ENCODE results near the gene PRRG1. TPM values are rescaled to one million over a fixed set of nuclear protein-coding genes. Genes with fewer than 3 reads are reported as not detected.
"Not testable (repeated sequence)": the region's sequence is repeated elsewhere in the genome, so short reads cannot be mapped to it uniquely, and the experiment has no call there.

Gene PRRG1
- total and polyA plus RNA-seq, 12 donors: 3.0 to 15.9 (median 10.7) TPM

DNA sequence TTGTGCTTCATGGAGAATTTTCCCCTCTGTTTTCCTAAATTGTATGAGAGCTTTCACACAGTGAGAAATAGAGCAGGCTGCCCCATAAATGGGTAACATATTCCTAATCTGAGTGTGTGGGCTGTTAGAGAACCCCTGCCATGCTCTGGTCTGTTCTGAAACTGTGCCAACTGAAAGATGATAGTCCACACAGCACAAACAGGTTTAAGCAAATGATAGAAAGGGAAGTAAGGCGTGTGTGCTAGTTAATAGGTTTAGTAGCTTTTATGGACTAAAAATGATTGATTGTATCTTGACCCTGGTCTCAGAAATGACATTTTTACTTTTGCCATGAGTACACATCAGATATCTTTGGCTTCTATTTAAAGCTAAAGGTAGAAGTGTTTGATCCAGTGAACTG is 106.2 kb downstream of the PRRG1 start:
- Histone ChIP-seq H3K36me3 (peaks cover 0 to 7% (median 0%) of the 10 kb centered on the region in 9 donors), H3K27ac (no peak overlapping the region), H3K4me1 (no peaks in the 10 kb centered on the region), H3K9me3 (no peaks in the 10 kb centered on the region), H3K4me3 (no peak overlapping the region), H3K27me3 (no peaks in the 10 kb centered on the region)
- no peak for DNase-seq
- TF ChIP-seq, protein P1, sequence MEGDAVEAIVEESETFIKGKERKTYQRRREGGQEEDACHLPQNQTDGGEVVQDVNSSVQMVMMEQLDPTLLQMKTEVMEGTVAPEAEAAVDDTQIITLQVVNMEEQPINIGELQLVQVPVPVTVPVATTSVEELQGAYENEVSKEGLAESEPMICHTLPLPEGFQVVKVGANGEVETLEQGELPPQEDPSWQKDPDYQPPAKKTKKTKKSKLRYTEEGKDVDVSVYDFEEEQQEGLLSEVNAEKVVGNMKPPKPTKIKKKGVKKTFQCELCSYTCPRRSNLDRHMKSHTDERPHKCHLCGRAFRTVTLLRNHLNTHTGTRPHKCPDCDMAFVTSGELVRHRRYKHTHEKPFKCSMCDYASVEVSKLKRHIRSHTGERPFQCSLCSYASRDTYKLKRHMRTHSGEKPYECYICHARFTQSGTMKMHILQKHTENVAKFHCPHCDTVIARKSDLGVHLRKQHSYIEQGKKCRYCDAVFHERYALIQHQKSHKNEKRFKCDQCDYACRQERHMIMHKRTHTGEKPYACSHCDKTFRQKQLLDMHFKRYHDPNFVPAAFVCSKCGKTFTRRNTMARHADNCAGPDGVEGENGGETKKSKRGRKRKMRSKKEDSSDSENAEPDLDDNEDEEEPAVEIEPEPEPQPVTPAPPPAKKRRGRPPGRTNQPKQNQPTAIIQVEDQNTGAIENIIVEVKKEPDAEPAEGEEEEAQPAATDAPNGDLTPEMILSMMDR (IDR thresholded peaks at IDR 0.05): no peak
- intact Hi-C loops (cut with DNase I): no loop called here
- 82 to 100% methylated on average over 1 of the region's 1 CpG for WGBS, 2 donors
- ATAC-seq: no peak

DNA sequence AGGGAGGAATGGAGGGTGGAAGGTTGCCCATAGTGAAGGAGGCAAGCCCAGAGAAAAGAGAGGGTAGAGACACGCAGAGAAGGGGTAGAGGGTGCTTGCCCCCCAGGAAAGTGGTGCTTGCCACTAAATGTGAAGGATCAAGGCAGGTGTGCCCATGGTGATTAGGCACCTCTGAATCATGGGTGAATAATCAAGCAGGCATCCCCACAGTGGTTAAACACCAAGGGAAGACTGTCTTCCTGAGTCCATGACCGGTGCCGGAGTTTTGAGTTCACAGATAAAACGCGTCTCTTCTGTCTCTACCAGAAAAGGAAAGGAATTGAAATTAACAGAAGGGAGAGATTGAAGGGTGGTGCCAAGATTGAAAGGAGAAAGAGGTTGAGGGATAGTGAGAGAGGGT is 111.1 kb downstream of the PRRG1 start:
- H3K27me3 ChIP-seq; ATAC-seq; H3K36me3 ChIP-seq; H3K4me3 ChIP-seq; intact Hi-C loops (cut with DNase I); DNase-seq; H3K27ac ChIP-seq; H3K4me1 ChIP-seq; H3K9me3 ChIP-seq: not testable (repeated sequence)
- WGBS, 2 donors: 92 to 95% methylated on average over 5 of the region's 5 CpGs

DNA sequence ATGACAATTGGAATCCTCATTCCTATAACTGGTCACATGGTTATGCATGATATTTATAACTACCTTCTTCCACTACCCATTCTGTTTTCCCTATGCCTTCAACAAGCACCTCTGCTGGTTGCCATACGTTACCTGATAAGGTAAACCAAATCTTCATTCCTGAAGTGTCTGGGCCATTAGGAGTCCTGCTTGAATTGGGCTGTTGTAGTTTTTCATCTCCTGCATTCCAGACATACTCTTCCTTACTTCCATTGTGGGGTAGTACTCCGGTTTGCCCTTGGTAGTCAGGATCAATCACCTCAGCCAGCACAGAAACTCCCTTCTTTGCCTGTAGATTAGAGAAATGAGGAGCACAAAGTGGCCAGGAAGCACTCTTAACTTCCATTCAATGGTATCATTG is 113.2 kb downstream of the PRRG1 start:
- no peak overlapping the region for H3K27ac ChIP-seq
- ATAC-seq (no peak), DNase-seq (no peak)
- WGBS, 2 donors: 86 to 93% methylated on average over 2 of the region's 2 CpGs
- H3K4me3 ChIP-seq: no peak overlapping the region
- H3K27me3 ChIP-seq: peaks cover 0 to 9% (median 0%) of the 10 kb centered on the region in 7 donors
- no peaks in the 10 kb centered on the region for H3K36me3 ChIP-seq
- intact Hi-C loops (cut with DNase I): no loop called here
- no peaks in the 10 kb centered on the region for H3K9me3 ChIP-seq
- H3K4me1 ChIP-seq: peaks cover 0 to 3% (median 0%) of the 10 kb centered on the region in 9 donors
- TF ChIP-seq, protein P1 (IDR thresholded peaks at IDR 0.05): no peak

DNA sequence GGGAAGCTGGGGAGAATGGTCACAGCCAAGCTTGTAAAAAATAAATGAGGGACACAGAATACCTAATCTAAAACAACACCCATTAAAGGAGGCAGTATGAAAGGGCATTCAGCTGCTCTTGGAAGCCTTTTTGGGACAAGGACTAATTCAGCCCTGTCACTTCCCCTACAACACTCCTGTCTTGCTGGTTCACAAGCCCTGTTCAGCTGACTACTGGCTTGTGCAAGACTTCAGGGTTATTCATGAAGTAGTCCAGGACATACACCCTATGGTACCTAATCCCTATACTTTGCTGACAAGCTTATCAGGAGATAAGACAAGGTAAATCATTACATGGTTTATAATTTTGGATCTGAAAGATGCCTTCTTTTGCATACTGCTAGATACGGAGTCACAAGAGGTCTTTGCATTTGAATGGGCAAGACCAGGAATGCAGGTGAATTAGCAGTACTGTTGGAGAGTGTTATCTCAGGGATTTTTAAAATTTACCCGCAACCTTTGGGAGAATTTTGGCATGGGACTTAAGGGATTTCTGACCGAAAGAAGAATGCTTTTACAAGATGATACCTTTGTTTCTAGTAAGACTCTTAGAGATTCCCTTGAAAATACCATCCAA is 119.1 kb downstream of the PRRG1 start:
- TF ChIP-seq, protein P1 (IDR thresholded peaks at IDR 0.05): no peak
- 96 to 99% methylated on average over 3 of the region's 3 CpGs for WGBS, 2 donors
- intact Hi-C loops (cut with DNase I): no loop called here
- no peak overlapping the region for H3K27ac ChIP-seq
- H3K36me3 ChIP-seq: no peaks in the 10 kb centered on the region
- DNase-seq: no peak
- H3K27me3 ChIP-seq: no peaks in the 10 kb centered on the region
- H3K4me3 ChIP-seq: no peak overlapping the region
- no peaks in the 10 kb centered on the region for H3K9me3 ChIP-seq
- ATAC-seq: no peak
- no peaks in the 10 kb centered on the region for H3K4me1 ChIP-seq

DNA sequence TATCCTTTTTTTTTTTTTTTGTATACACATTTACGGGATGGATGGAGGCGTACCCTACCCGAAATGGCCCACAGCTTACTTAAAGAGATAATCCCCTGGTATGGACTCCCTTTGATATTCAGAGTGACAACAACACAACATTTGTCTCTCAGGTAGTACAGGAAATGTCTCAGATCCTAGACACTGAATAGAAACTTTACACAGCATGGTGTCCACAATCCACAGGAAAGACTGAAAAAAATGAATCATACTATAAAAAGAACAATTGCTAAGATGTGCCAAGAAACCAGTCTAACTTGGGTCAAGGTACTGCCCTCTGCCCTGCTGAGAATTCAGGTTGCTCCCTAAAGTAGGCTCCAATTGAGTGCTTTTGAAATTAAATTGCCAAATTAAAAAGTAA is 121.5 kb downstream of the PRRG1 start:
- H3K9me3 ChIP-seq: no peaks in the 10 kb centered on the region
- TF ChIP-seq, protein P1 (IDR thresholded peaks at IDR 0.05): no peak
- H3K36me3 ChIP-seq: no peaks in the 10 kb centered on the region
- H3K4me1 ChIP-seq: no peaks in the 10 kb centered on the region
- H3K27ac ChIP-seq: no peak overlapping the region
- H3K4me3 ChIP-seq: no peak overlapping the region
- H3K27me3 ChIP-seq: peaks cover 0 to 5% (median 0%) of the 10 kb centered on the region in 7 donors
- intact Hi-C loops (cut with DNase I): no loop called here
- DNase-seq: no peak
- WGBS, 2 donors: 98 to 100% methylated on average over 3 of the region's 3 CpGs
- no peak for ATAC-seq

Measured in heart right ventricle (tissue), 16 donors.